WTC11 (cell line): ENCODE results near the gene OGG1. TPM values are rescaled to one million over a fixed set of nuclear protein-coding genes. Genes with fewer than 3 reads are reported as not detected.

Source experiments
- ATAC-seq: fragments of 200-7000 bp; cut with Tn5 transposase; 2 replicates; pipeline ENCODE4 v1.10.0; 2021; ENCODE audit warnings: mild to moderate bottlenecking, moderate library complexity
- CTCF ChIA-PET: fragments of 300-600 bp; sonication (Branson Sonifier 250); formaldehyde crosslinking; loops from one replicate; lab custom pipeline; 2021; ENCODE audit warnings: antibody characterized with exemption; lab: Charles Lee
- POLR2A ChIA-PET: fragments of 350-600 bp; sonication (Branson Sonifier 250); formaldehyde crosslinking; loops from one replicate; lab custom pipeline; 2021; ENCODE audit warnings: antibody characterized with exemption; lab: Charles Lee
- DNase-seq: peaks from one replicate; pipeline ENCODE4 v3.0.0; 2021; ENCODE audit warnings: low spot score
- H3K27ac Mint-ChIP-seq: 2 replicates; pipeline ENCODE4 v1.8.0; 2021; ENCODE audit warnings: mixed read lengths
- H3K27me3 Mint-ChIP-seq: 2 replicates; pipeline ENCODE4 v1.8.0; 2021; ENCODE audit warnings: low read depth, mild to moderate bottlenecking, moderate library complexity, mixed read lengths
- H3K36me3 Mint-ChIP-seq: 2 replicates; pipeline ENCODE4 v1.8.0; 2021; ENCODE audit warnings: mixed read lengths
- H3K4me1 Mint-ChIP-seq: 2 replicates; pipeline ENCODE4 v1.8.0; 2022; ENCODE audit warnings: mixed read lengths
- H3K4me3 Mint-ChIP-seq: 2 replicates; pipeline ENCODE4 v1.8.0; 2021; ENCODE audit warnings: mild to moderate bottlenecking, moderate library complexity, mixed read lengths
- H3K9me3 Mint-ChIP-seq: 2 replicates; pipeline ENCODE4 v1.8.0; 2021; ENCODE audit warnings: mixed read lengths
- ATF1 ChIP-seq: sonication (generic); formaldehyde crosslinking; IDR thresholded peaks from 2 replicates; pipeline ENCODE4 v1.8.1; 2023; ENCODE audit warnings: mild to moderate bottlenecking, moderate library complexity, missing genetic modification reagents
- FOXK1 ChIP-seq: sonication (generic); formaldehyde crosslinking; IDR thresholded peaks from 2 replicates; pipeline ENCODE4 v1.8.0; 2022; ENCODE audit warnings: mild to moderate bottlenecking, moderate library complexity, missing genetic modification reagents
- IRF2 ChIP-seq: sonication (generic); formaldehyde crosslinking; IDR thresholded peaks from 2 replicates; pipeline ENCODE4 v1.8.0; 2022; ENCODE audit warnings: low read depth, missing genetic modification reagents, borderline replicate concordance
- KAT7 ChIP-seq: sonication (generic); formaldehyde crosslinking; IDR thresholded peaks from 2 replicates; pipeline ENCODE4 v1.8.1; 2023; ENCODE audit warnings: missing genetic modification reagents, mild to moderate bottlenecking, borderline replicate concordance
- NR1H2 ChIP-seq: sonication (generic); formaldehyde crosslinking; IDR thresholded peaks from 2 replicates; pipeline ENCODE4 v1.9.0; 2021; ENCODE audit warnings: mild to moderate bottlenecking, moderate library complexity, missing genetic modification reagents
- RORB ChIP-seq: fragments of 250-450 bp; sonication (Bioruptor Pico); IDR thresholded peaks from 2 replicates; pipeline ENCODE4 v1.9.0; 2021; ENCODE audit warnings: mild to moderate bottlenecking
- SOX15 ChIP-seq: fragments of 250-450 bp; sonication (Bioruptor Pico); IDR thresholded peaks from 2 replicates; pipeline ENCODE4 v1.9.0; 2021; ENCODE audit warnings: mild to moderate bottlenecking
- ZNF121 ChIP-seq: sonication (generic); formaldehyde crosslinking; IDR thresholded peaks from 2 replicates; pipeline ENCODE4 v1.8.0; 2023; ENCODE audit warnings: missing genetic modification reagents
- ZNF423 ChIP-seq: fragments of 250-450 bp; sonication (Bioruptor Pico); IDR thresholded peaks from 2 replicates; pipeline ENCODE4 v2.1.2; 2022; ENCODE audit warnings: mild to moderate bottlenecking, moderate library complexity
- total RNA-seq: library from RNA; stranded (reverse); gene quantifications from 3 replicates; pipeline ENCODE4 v1.2.3, GENCODE V29; 2021
- TF ChIP-seq, protein P1 (sequence below): sonication (generic); formaldehyde crosslinking; IDR thresholded peaks from 2 replicates; pipeline ENCODE4 v1.8.1; 2022; ENCODE audit warnings: mild to moderate bottlenecking, moderate library complexity, missing genetic modification reagents
- TF ChIP-seq, protein P2 (sequence below): fragments of 250-450 bp; sonication (Bioruptor Pico); IDR thresholded peaks from 2 replicates; pipeline ENCODE4 v2.1.2; 2022; ENCODE audit warnings: mild to moderate bottlenecking, moderate library complexity
- TF ChIP-seq, protein P3 (sequence below): sonication (generic); formaldehyde crosslinking; IDR thresholded peaks from 2 replicates; pipeline ENCODE4 v1.8.1; 2023; ENCODE audit warnings: mild to moderate bottlenecking, moderate library complexity, missing genetic modification reagents
- TF ChIP-seq, protein P4 (sequence below): sonication (generic); formaldehyde crosslinking; IDR thresholded peaks from 2 replicates; pipeline ENCODE4 v1.8.1; 2022; ENCODE audit warnings: missing genetic modification reagents, borderline replicate concordance
- TF ChIP-seq, protein P5 (sequence below): sonication (generic); formaldehyde crosslinking; IDR thresholded peaks from 2 replicates; pipeline ENCODE4 v1.8.0; 2022; ENCODE audit warnings: mild to moderate bottlenecking, missing genetic modification reagents
- TF ChIP-seq, protein P6 (sequence below): sonication (generic); formaldehyde crosslinking; conservative IDR thresholded peaks from 2 replicates; pipeline ENCODE4 v1.8.1; 2023; ENCODE audit warnings: mild to moderate bottlenecking, low read depth, missing genetic modification reagents, moderate library complexity
- TF ChIP-seq, protein P7 (sequence below): fragments of 250-450 bp; sonication (Bioruptor Pico); IDR thresholded peaks from 2 replicates; pipeline ENCODE4 v1.8.0; 2021; ENCODE audit warnings: mild to moderate bottlenecking
- TF ChIP-seq, protein P8 (sequence below): sonication (generic); formaldehyde crosslinking; IDR thresholded peaks from 2 replicates; pipeline ENCODE4 v1.8.0; 2022; ENCODE audit warnings: missing genetic modification reagents

Gene OGG1
- total RNA-seq, 1 experiment from 2014 or later: 27.3 TPM

DNA sequence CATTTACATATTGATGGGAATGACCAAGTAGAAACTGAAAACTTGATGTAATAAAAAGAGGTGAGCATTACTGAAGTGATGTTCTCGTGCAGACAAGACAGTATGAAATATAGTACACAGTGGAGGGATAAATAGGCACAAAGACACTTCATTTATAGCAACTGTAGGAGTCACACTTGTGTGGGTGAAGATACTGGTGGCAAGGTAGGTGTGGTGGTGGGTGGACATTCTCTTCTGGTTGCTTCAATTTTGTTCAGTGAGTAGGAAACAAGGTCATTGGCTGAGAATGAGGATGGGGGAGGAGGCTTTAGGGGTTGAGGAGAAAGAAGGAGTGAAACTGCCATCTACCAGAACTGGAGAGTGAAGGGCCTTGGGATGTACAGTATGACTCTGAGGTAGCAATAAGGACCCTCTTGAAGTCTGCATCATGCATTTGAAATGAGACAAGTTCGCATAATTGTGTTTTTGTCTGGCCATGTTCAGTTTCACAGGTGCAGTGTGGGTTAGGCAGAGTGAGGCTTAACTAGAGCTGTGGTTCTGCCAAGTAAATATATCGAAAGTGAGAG lies 39.5 kb upstream of the OGG1 start (continued):
- TF ChIP-seq, protein P1, sequence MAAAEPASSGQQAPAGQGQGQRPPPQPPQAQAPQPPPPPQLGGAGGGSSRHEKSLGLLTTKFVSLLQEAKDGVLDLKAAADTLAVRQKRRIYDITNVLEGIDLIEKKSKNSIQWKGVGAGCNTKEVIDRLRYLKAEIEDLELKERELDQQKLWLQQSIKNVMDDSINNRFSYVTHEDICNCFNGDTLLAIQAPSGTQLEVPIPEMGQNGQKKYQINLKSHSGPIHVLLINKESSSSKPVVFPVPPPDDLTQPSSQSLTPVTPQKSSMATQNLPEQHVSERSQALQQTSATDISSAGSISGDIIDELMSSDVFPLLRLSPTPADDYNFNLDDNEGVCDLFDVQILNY (CRISPR knock-in tag): no peak
- no peak for TF ChIP-seq KAT7 (CRISPR knock-in tag)

DNA sequence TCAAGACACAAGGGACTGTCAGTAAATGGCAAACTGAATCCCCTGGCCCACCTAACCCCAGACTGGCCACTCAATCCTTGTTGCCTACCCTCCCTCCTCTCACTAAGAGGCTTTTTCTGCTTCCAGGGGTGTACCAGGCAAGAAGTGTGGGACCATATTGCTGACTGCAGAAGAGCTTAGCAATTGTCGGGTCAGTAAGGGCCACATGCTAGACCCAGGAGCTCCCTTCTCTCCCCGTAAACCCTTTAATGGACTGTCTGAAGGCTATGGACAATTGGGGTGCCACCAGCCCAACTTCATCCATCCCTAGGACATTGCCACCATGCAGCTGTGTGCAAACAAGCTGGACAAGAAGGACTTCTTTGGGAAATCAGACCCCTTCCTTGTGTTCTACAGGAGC lies 37.3 kb upstream of the OGG1 start:
- Mint-ChIP-seq H3K27me3 (peaks cover 39% of the 10 kb centered on the region), H3K4me1 (peaks cover 5% of the 10 kb centered on the region; the same call in 1 of the 2 replicates), H3K36me3 (no peaks in the 10 kb centered on the region), H3K27ac (no peak overlapping the region), H3K4me3 (no peak overlapping the region), H3K9me3 (no peaks in the 10 kb centered on the region)
- TF ChIP-seq, protein P2, sequence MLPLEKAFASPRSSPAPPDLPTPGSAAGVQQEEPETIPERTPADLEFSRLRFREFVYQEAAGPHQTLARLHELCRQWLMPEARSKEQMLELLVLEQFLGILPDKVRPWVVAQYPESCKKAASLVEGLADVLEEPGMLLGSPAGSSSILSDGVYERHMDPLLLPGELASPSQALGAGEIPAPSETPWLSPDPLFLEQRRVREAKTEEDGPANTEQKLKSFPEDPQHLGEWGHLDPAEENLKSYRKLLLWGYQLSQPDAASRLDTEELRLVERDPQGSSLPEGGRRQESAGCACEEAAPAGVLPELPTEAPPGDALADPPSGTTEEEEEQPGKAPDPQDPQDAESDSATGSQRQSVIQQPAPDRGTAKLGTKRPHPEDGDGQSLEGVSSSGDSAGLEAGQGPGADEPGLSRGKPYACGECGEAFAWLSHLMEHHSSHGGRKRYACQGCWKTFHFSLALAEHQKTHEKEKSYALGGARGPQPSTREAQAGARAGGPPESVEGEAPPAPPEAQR (CRISPR knock-in tag): no peak
- TF ChIP-seq, protein P3, sequence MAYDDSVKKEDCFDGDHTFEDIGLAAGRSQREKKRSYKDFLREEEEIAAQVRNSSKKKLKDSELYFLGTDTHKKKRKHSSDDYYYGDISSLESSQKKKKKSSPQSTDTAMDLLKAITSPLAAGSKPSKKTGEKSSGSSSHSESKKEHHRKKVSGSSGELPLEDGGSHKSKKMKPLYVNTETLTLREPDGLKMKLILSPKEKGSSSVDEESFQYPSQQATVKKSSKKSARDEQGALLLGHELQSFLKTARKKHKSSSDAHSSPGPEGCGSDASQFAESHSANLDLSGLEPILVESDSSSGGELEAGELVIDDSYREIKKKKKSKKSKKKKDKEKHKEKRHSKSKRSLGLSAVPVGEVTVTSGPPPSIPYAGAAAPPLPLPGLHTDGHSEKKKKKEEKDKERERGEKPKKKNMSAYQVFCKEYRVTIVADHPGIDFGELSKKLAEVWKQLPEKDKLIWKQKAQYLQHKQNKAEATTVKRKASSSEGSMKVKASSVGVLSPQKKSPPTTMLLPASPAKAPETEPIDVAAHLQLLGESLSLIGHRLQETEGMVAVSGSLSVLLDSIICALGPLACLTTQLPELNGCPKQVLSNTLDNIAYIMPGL (CRISPR knock-in tag): no peak
- TF ChIP-seq, protein P4, sequence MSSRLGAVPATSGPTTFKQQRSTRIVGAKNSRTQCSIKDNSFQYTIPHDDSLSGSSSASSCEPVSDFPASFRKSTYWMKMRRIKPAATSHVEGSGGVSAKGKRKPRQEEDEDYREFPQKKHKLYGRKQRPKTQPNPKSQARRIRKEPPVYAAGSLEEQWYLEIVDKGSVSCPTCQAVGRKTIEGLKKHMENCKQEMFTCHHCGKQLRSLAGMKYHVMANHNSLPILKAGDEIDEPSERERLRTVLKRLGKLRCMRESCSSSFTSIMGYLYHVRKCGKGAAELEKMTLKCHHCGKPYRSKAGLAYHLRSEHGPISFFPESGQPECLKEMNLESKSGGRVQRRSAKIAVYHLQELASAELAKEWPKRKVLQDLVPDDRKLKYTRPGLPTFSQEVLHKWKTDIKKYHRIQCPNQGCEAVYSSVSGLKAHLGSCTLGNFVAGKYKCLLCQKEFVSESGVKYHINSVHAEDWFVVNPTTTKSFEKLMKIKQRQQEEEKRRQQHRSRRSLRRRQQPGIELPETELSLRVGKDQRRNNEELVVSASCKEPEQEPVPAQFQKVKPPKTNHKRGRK (CRISPR knock-in tag): no peak
- TF ChIP-seq, protein P5, sequence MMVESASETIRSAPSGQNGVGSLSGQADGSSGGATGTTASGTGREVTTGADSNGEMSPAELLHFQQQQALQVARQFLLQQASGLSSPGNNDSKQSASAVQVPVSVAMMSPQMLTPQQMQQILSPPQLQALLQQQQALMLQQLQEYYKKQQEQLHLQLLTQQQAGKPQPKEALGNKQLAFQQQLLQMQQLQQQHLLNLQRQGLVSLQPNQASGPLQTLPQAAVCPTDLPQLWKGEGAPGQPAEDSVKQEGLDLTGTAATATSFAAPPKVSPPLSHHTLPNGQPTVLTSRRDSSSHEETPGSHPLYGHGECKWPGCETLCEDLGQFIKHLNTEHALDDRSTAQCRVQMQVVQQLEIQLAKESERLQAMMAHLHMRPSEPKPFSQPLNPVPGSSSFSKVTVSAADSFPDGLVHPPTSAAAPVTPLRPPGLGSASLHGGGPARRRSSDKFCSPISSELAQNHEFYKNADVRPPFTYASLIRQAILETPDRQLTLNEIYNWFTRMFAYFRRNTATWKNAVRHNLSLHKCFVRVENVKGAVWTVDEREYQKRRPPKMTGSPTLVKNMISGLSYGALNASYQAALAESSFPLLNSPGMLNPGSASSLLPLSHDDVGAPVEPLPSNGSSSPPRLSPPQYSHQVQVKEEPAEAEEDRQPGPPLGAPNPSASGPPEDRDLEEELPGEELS (CRISPR knock-in tag): no peak
- ChIA-PET POLR2A (no interaction called here), CTCF (interaction anchor here (0.6 to 8.9 kb wide), 4 partner anchors 15 to 212 kb away, joined by 3 to 72 read pairs (median 3); no protein-coding TSS in a partner anchor)
- no peak for DNase-seq
- ATAC-seq: no peak

DNA sequence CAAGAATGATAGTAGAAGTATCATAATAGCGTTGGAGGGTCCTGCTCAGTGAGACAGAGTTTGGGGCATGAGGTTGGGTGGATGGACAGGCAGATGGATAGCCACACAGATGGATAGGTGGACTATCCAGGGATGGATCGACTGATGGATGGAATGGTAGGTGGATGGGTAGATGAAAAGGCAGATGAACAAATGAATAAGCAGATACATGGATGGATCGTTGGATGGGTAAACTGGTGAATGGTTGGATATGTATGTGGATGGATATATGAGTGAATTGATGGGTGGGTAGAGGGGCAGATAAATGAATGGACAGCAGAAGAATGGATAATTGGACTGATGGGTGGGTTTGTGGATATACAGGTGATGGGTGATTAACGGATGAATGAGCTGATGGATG lies 36.6 kb upstream of the OGG1 start:
- ATAC-seq (no peak), DNase-seq (no peak)
- no peaks in the 10 kb centered on the region for H3K36me3 Mint-ChIP-seq
- H3K9me3 Mint-ChIP-seq: no peaks in the 10 kb centered on the region
- no peak overlapping the region for H3K4me3 Mint-ChIP-seq
- no peak overlapping the region for H3K27ac Mint-ChIP-seq
- H3K4me1 Mint-ChIP-seq: peaks cover 5% of the 10 kb centered on the region; the same call in 1 of the 2 replicates
- POLR2A ChIA-PET: no interaction called here
- CTCF ChIA-PET: interaction anchor here (8.9 kb wide), 1 partner anchor 14 kb away, joined by 72 read pairs; no protein-coding TSS in a partner anchor
- TF ChIP-seq, protein P6, sequence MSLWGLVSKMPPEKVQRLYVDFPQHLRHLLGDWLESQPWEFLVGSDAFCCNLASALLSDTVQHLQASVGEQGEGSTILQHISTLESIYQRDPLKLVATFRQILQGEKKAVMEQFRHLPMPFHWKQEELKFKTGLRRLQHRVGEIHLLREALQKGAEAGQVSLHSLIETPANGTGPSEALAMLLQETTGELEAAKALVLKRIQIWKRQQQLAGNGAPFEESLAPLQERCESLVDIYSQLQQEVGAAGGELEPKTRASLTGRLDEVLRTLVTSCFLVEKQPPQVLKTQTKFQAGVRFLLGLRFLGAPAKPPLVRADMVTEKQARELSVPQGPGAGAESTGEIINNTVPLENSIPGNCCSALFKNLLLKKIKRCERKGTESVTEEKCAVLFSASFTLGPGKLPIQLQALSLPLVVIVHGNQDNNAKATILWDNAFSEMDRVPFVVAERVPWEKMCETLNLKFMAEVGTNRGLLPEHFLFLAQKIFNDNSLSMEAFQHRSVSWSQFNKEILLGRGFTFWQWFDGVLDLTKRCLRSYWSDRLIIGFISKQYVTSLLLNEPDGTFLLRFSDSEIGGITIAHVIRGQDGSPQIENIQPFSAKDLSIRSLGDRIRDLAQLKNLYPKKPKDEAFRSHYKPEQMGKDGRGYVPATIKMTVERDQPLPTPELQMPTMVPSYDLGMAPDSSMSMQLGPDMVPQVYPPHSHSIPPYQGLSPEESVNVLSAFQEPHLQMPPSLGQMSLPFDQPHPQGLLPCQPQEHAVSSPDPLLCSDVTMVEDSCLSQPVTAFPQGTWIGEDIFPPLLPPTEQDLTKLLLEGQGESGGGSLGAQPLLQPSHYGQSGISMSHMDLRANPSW (CRISPR knock-in tag): no peak
- TF ChIP-seq ATF1 (CRISPR knock-in tag): no peak
- TF ChIP-seq, protein P7, sequence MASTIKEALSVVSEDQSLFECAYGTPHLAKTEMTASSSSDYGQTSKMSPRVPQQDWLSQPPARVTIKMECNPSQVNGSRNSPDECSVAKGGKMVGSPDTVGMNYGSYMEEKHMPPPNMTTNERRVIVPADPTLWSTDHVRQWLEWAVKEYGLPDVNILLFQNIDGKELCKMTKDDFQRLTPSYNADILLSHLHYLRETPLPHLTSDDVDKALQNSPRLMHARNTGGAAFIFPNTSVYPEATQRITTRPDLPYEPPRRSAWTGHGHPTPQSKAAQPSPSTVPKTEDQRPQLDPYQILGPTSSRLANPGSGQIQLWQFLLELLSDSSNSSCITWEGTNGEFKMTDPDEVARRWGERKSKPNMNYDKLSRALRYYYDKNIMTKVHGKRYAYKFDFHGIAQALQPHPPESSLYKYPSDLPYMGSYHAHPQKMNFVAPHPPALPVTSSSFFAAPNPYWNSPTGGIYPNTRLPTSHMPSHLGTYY: no peak
- no peak for TF ChIP-seq IRF2
- TF ChIP-seq SOX15 (CRISPR knock-in tag): no peak
- no peak for TF ChIP-seq ZNF423 (CRISPR knock-in tag)
- no peak for TF ChIP-seq ZNF121 (CRISPR knock-in tag)
- TF ChIP-seq, protein P8, sequence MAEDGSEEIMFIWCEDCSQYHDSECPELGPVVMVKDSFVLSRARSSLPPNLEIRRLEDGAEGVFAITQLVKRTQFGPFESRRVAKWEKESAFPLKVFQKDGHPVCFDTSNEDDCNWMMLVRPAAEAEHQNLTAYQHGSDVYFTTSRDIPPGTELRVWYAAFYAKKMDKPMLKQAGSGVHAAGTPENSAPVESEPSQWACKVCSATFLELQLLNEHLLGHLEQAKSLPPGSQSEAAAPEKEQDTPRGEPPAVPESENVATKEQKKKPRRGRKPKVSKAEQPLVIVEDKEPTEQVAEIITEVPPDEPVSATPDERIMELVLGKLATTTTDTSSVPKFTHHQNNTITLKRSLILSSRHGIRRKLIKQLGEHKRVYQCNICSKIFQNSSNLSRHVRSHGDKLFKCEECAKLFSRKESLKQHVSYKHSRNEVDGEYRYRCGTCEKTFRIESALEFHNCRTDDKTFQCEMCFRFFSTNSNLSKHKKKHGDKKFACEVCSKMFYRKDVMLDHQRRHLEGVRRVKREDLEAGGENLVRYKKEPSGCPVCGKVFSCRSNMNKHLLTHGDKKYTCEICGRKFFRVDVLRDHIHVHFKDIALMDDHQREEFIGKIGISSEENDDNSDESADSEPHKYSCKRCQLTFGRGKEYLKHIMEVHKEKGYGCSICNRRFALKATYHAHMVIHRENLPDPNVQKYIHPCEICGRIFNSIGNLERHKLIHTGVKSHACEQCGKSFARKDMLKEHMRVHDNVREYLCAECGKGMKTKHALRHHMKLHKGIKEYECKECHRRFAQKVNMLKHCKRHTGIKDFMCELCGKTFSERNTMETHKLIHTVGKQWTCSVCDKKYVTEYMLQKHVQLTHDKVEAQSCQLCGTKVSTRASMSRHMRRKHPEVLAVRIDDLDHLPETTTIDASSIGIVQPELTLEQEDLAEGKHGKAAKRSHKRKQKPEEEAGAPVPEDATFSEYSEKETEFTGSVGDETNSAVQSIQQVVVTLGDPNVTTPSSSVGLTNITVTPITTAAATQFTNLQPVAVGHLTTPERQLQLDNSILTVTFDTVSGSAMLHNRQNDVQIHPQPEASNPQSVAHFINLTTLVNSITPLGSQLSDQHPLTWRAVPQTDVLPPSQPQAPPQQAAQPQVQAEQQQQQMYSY (CRISPR knock-in tag): no peak
- no peak for TF ChIP-seq FOXK1
- TF ChIP-seq NR1H2 (CRISPR knock-in tag): no peak
- TF ChIP-seq RORB: no peak
- H3K27me3 Mint-ChIP-seq: peaks cover 35% of the 10 kb centered on the region
